Lower lobe of right lung (tissue), 2 donors: Measurements from ENCODE around the gene MFGE8. TPM values are rescaled to one million over a fixed set of nuclear protein-coding genes. Genes with fewer than 3 reads are reported as not detected.

Experiments
- ATAC-seq, 2 donors: fragments of 200-7000 bp; cut with Tn5 transposase; one replicate each; pipeline ENCODE4 v1.9.1; 2020 to 2022; ENCODE audit warnings: mild to moderate bottlenecking in 2 of 2, moderate library complexity in 2 of 2
- DNase-seq: peaks from one replicate; pipeline ENCODE4 v3.0.0-alpha.2; 2020
- H3K27ac ChIP-seq: fragments of 200-600 bp; one replicate; pipeline ENCODE4 v1.8.0; 2022
- H3K27me3 ChIP-seq: fragments of 200-600 bp; one replicate; pipeline ENCODE4 v1.8.0; 2022; ENCODE audit warnings: low read depth
- H3K36me3 ChIP-seq: fragments of 200-600 bp; one replicate; pipeline ENCODE4 v1.8.0; 2022; ENCODE audit warnings: mild to moderate bottlenecking
- H3K4me1 ChIP-seq: fragments of 200-600 bp; one replicate; pipeline ENCODE4 v1.8.0; 2022
- H3K4me3 ChIP-seq: fragments of 200-600 bp; one replicate; pipeline ENCODE4 v1.8.0; 2022; ENCODE audit warnings: mild to moderate bottlenecking
- H3K9me3 ChIP-seq: fragments of 200-600 bp; one replicate; pipeline ENCODE4 v1.8.0; 2022
- CTCF ChIP-seq: fragments of 200-600 bp; IDR thresholded peaks from one replicate; pipeline ENCODE4 v1.8.0; 2022; ENCODE audit warnings: antibody characterized with exemption, mild to moderate bottlenecking
- intact Hi-C: fragments of 100-400 bp; cut with DNase I; formaldehyde crosslinking; loops from one replicate; pipeline ENCODE4 v1.11.0; 2022
- total RNA-seq: library from RNA; stranded (reverse); fragmentation: NEBNext Ultra II Directional; extraction: Animal tissue kit (Norgen Biotek cat#: 25700); gene quantifications from one replicate; pipeline ENCODE4 v1.2.1, GENCODE V29; 2021
- donor health status: DM: no; HTN: yes; CAD: no; lungs with severe emphysema.

Gene MFGE8
- total RNA-seq, 1 donor from 2014 or later = 125 TPM

DNA sequence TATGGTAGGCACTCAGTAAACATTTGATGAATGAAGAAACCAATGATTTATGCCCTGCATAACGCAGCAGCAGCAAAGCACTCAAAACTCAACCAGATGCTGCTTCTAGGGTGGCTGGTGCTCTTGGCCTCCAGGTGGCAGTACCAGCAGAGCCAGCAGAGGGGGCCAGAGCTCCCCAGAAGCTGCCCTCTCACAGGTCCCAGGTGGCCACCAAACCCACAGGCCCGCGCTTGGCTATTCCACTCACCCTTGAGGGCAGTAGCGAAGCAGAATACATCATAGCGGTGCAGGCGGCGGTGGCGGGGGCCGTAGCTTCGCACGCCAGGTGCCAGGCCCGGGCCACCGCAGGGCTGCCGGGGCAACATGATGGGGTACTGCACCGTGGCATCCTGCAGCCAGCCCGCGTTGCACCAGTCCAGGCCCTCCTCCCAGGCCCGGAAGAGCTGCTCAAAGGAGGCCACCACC, 34.4 kb downstream of the MFGE8 start:
- DNase-seq = no peak
- Histone ChIP-seq H3K4me3 (no peak overlapping the region), H3K27ac (no peak overlapping the region), H3K4me1 (no peaks in the 10 kb centered on the region), H3K9me3 (no peaks in the 10 kb centered on the region), H3K27me3 (no peaks in the 10 kb centered on the region), H3K36me3 (no peaks in the 10 kb centered on the region)
- TF ChIP-seq CTCF = peak; percentile 49
- peak; percentile 54 to 69 for ATAC-seq
- intact Hi-C loops = no loop called here

- no peak for TF ChIP-seq CTCF
- intact Hi-C loops = no loop called here
- H3K9me3 ChIP-seq = no peaks in the 10 kb centered on the region
- H3K36me3 ChIP-seq = no peaks in the 10 kb centered on the region
- no peaks in the 10 kb centered on the region for H3K27me3 ChIP-seq
- no peak for DNase-seq
- H3K27ac ChIP-seq = no peak overlapping the region
- no peak overlapping the region for H3K4me3 ChIP-seq
- ATAC-seq = no peak
- H3K4me1 ChIP-seq = no peaks in the 10 kb centered on the region
These were observed 35.3 kb downstream of the MFGE8 start for GRCh38 chr15:88877906-88878305.

DNA sequence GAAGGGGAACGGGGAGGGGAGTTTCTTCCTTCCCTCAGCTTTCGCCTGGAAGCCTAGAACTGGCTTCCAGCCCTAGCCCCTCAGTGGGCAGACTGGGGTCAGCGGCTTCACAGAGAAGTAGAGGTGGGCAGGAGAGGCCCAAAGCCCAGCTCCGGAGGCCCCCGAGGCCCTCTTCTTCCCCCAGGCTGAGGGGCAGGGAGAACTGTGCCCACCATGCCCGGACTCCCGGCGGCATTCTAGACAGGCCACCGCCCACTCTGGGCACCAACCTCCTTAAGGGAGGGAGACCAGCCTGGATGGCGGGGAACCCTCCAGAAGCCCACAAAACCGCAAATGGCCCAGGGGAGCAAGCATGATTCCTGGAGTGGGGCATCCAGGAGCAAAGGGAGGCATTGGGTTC, 35.8 kb downstream of the MFGE8 start:
- Histone ChIP-seq H3K4me3 (no peak overlapping the region), H3K4me1 (no peaks in the 10 kb centered on the region), H3K9me3 (no peaks in the 10 kb centered on the region), H3K27me3 (no peaks in the 10 kb centered on the region), H3K36me3 (no peaks in the 10 kb centered on the region), H3K27ac (no peak overlapping the region)
- DNase-seq (no peak), ATAC-seq (no peak)
- no peak for TF ChIP-seq CTCF
- intact Hi-C loops = no loop called here

GRCh38 chr15:88876573-88876972, 36.6 kb downstream of the MFGE8 start:
- Histone ChIP-seq H3K27me3 (no peaks in the 10 kb centered on the region), H3K4me3 (no peak overlapping the region)
- intact Hi-C loops = no loop called here

GRCh38 chr15:88874684-88875083, 38.5 kb downstream of the MFGE8 start:
- no peak for TF ChIP-seq CTCF
- ATAC-seq (no peak), DNase-seq (no peak)
- Histone ChIP-seq H3K4me3 (no peak overlapping the region), H3K27me3 (no peaks in the 10 kb centered on the region), H3K36me3 (no peaks in the 10 kb centered on the region), H3K9me3 (no peaks in the 10 kb centered on the region), H3K4me1 (no peaks in the 10 kb centered on the region), H3K27ac (no peak overlapping the region)
- intact Hi-C loops = no loop called here

More at GRCh38 chr15:88876573-88876972, 36.6 kb downstream of the MFGE8 start:
- no peak for DNase-seq
- no peak for ATAC-seq
- no peak for TF ChIP-seq CTCF
- Histone ChIP-seq H3K36me3 (no peaks in the 10 kb centered on the region), H3K4me1 (no peaks in the 10 kb centered on the region), H3K27ac (no peak overlapping the region), H3K9me3 (no peaks in the 10 kb centered on the region)

DNA sequence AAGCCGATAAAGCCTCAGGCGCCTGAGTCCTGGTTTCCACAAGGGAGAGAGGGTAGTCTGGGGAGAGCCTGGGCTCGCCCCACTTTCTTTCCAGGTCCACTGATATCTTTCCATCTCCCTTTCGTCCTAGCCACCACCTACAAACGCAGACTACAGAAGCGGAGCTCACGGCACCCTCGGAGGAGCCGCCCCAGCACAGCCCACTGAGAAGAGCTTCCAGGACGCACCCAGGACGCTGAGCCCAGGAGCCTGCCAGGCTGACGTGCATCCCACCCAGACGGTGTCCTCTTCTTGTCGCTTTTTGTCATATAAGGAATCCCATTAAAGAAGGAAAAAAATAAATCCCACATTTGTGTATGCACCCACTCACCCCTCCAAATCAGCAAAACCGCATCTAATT, 38.9 kb downstream of the MFGE8 start:
- TF ChIP-seq CTCF = no peak
- no peak for ATAC-seq
- no peaks in the 10 kb centered on the region for H3K9me3 ChIP-seq
- intact Hi-C loops = no loop called here
- no peaks in the 10 kb centered on the region for H3K36me3 ChIP-seq
- no peak overlapping the region for H3K4me3 ChIP-seq
- no peak for DNase-seq
- no peaks in the 10 kb centered on the region for H3K4me1 ChIP-seq
- no peaks in the 10 kb centered on the region for H3K27me3 ChIP-seq
- H3K27ac ChIP-seq = no peak overlapping the region
